ENCODE data around the gene SLC4A5.

- no peak for TF ChIP-seq ESRRA (CRISPR knock-in tag; IDR thresholded peaks at IDR 0.05; ENCODE audit: borderline replicate concordance)
- TF ChIP-seq TCF7 (CRISPR knock-in tag; IDR thresholded peaks at IDR 0.05; ENCODE audit: low read depth): no peak
- TF ChIP-seq, protein P1, sequence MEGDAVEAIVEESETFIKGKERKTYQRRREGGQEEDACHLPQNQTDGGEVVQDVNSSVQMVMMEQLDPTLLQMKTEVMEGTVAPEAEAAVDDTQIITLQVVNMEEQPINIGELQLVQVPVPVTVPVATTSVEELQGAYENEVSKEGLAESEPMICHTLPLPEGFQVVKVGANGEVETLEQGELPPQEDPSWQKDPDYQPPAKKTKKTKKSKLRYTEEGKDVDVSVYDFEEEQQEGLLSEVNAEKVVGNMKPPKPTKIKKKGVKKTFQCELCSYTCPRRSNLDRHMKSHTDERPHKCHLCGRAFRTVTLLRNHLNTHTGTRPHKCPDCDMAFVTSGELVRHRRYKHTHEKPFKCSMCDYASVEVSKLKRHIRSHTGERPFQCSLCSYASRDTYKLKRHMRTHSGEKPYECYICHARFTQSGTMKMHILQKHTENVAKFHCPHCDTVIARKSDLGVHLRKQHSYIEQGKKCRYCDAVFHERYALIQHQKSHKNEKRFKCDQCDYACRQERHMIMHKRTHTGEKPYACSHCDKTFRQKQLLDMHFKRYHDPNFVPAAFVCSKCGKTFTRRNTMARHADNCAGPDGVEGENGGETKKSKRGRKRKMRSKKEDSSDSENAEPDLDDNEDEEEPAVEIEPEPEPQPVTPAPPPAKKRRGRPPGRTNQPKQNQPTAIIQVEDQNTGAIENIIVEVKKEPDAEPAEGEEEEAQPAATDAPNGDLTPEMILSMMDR (IDR thresholded peaks at IDR 0.05): peak; percentile 55
- no peak for TF ChIP-seq GABPB1 (CRISPR knock-in tag; IDR thresholded peaks at IDR 0.05)
- TF ChIP-seq ATF3 (CRISPR knock-in tag; conservative IDR thresholded peaks at IDR 0.05): no peak
- TF ChIP-seq, protein P2, sequence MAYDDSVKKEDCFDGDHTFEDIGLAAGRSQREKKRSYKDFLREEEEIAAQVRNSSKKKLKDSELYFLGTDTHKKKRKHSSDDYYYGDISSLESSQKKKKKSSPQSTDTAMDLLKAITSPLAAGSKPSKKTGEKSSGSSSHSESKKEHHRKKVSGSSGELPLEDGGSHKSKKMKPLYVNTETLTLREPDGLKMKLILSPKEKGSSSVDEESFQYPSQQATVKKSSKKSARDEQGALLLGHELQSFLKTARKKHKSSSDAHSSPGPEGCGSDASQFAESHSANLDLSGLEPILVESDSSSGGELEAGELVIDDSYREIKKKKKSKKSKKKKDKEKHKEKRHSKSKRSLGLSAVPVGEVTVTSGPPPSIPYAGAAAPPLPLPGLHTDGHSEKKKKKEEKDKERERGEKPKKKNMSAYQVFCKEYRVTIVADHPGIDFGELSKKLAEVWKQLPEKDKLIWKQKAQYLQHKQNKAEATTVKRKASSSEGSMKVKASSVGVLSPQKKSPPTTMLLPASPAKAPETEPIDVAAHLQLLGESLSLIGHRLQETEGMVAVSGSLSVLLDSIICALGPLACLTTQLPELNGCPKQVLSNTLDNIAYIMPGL (CRISPR knock-in tag; IDR thresholded peaks at IDR 0.05): no peak
- TF ChIP-seq ATF1 (CRISPR knock-in tag; IDR thresholded peaks at IDR 0.05): no peak
- TF ChIP-seq NR1H2 (CRISPR knock-in tag; IDR thresholded peaks at IDR 0.05): no peak
- no peak for TF ChIP-seq USF2 (CRISPR knock-in tag; IDR thresholded peaks at IDR 0.05)
These were observed 93.0 kb downstream of the SLC4A5 start for GRCh38 chr2:74250189-74250631.
